ENCODE results near the gene TUBB4B.
A peak's percentile ranks its signal among the peaks of the same experiment; 100 is the strongest.
"Not testable (repeated sequence)": the region's sequence is repeated elsewhere in the genome, so short reads cannot be mapped to it uniquely, and the experiment has no call there.

The TUBB4B gene

DNA sequence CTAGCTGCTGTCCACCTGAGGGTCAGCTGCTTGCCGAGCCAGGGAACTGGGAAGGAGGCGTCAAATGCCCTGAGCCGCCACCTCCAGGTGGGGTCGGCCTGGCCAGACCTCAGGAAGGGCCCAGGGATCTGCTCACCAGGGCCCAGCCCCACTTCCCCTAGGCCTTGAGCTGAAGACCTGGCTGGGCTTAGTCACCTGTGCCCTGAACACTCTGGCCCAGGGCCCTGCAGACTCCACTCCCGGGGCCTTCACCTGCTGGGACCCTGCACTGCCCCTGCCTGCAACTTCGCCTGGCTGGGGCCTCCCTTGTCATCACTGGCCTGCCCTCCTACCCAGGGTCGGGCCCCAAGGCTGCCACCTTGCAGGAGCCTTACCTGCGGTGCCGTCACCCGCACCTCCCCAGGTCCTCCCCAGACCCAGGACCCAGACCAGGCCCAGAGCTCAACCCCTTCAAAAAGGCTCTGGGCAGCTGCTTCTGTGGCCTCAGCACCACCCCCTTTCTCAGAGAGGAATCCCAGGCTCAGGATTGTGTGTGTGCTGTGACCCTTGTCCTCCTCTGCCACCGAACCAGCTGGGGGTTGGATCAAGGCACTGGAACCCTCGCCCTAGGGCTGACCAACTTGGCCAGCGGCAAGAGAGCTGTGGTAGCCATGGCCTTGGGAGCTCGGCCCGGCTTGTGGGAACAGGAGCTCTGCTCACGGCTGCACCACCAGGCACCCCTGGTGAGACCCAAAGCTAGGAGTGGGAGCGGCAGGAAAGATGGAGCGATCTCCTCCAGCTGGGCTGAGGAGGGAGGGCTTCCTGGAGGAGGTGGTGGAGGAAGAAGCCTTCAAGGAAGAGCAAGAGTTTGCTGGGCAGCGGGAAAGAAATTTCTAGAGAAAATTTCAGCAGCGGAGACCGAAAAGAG, 12.9 kb downstream of the TUBB4B start:
- no peak for DNase-seq

DNA sequence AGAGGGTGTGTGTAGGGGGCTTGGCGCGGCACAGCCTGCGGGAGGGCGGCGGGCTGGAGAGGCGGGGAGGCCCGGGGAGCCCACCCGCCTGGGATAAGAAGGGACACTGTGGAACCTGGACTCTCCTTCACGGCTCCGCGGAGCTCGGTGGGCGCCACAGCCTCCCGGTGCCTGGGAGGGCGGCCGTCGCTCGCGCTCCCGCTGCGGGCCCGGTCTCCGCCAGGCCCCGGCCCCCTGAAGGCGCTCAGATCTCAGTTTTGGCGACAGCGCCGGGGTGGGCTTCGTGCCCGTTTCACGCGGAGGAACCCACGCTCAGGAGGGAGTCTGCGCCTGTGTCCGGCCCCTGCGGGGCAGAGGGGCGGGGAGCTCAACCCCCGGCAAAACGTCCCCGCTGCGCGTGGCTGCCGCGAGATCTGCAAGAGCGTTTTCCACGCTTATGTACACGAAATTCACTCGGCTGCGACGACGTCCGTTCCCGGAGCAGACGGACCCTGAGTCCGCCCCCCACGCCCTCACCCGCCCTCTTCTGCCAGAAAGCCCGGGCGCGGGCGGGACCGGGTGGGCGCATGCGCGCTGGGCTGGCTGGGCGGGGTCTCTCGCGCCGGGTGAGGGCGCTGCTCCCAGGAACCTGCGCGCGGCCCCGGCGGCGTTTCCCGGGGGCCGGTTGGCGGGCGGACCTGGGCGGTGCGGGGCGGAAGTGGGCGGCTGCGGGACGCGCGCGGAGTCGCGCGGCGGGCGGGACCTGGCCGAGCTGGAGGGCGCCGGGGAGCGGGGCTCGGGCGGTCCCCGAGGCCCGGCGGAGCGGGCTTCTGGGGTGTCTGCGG, 13.7 kb downstream of the TUBB4B start, which contains the start of gene NELFB:
NELFB (plus strand) TSS at position 704 of the 824 bp plus-strand sequence.
- DNase-seq = peak; percentile 52 to 57

DNA sequence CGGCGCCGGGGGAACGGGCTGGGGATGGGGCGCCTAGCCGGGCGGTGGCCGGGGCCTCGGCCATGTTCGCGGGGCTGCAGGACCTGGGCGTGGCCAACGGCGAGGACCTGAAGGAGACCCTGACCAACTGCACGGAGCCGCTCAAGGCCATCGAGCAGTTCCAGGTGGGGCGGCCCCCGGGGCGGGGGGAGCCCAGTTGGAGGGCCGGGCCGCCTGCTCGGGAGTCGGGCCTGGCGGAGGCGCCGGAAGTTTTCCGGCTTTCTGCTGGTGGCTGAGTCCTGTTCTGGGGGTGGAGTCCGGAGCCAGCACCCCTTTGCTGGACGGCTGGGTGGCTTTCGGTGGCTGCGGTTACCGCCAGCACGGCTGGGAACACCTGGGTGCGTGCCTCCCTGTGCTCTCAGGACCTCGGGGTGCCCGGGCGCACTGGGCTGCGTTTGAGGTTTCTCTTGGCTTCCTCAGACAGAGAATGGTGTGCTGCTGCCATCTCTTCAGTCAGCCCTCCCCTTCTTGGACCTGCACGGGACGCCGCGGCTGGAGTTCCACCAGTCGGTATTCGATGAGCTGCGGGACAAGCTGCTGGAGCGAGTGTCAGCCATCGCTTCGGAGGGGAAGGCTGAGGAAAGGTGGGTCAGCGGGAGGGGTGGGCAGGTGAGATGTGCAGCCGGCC, 14.5 kb downstream of the TUBB4B start:
- no peak for DNase-seq

DNA sequence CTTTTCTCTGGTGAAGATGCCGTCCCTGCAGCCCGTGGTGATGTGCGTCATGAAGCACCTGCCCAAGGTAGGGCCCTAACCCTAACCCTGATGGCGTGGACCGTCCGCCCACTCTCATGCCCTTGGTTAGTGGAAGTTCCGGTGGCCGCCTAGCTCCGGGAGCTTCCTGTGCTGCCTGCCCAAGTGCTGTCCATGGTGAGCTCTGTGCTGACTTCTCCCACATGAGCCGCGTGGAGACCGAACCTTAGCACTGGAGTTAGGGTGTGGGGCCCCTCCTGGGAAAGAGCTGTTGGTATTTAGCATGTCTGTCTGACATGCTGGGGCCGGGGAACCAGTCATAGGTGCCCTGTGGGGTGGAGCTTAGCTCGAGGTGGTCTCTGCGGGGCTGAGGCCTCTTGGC, 15.3 kb downstream of the TUBB4B start:
- DNase-seq = no peak

DNA sequence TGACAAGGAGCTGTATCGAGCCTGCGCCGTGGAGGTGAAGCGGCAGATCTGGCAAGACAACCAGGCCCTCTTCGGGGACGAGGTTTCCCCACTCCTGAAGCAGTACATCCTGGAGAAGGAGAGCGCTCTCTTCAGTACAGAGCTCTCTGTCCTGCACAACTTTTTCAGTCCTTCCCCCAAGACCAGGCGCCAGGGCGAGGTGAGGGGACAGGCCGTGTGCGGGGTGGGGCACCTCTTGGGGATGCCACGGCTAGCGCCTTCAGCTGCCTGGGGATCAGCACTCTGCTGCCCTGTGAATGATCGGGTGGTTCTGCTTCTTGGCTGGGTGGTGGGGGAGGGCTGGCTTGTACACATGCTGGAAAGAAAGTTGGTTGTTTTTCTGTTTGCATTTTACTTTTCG, 15.8 kb downstream of the TUBB4B start:
- no peak for DNase-seq

DNA sequence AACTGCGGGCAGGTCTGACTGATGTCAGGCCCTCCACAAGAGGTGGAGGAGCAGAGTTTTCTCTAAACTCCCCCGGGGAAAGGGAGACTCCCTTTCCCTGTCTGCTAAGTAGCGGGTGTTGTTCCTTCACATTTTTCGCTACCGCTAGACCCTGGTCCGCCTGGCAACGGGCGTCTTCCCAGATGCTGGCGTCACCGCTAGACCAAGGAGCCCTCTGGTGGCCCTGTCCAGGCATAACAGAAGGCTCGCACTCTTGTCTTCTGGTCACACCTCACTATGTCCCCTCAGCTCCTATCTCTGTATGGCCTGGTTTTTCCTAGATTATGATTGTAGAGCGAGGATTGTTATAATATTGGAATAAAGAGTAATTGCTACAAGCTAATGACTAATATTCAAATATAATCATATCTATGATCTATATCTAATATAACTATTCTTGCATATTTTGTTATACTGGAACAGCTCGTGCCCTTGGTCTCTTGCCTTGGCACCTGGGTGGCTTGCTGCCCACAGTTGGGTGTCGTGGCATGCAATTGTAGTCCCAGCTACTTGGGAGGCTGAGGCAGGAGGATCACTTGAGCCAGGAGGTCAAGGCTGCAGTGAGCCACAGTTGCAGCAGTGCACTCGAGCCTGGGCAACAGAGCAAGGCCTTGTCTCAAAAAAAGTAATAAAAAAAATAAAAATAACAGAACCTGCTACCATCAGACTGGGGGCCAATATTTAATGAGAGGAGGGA, 21.3 kb downstream of the TUBB4B start:
- not testable (repeated sequence) for DNase-seq

DNA sequence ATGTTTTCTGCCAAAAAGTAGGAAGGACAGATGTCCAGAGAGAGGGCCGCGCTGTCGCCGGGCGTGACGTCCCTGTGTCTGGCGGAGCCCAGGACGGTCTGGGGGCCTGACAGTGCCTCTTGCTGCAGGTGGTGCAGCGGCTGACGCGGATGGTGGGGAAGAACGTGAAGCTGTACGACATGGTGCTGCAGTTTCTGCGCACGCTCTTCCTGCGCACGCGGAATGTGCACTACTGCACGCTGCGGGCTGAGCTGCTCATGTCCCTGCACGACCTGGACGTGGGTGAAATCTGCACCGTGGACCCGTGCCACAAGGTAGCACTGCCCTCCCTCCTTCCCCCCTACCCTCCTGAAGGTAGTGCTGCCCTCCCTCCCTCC, 21.8 kb downstream of the TUBB4B start:
- no peak for DNase-seq

DNA sequence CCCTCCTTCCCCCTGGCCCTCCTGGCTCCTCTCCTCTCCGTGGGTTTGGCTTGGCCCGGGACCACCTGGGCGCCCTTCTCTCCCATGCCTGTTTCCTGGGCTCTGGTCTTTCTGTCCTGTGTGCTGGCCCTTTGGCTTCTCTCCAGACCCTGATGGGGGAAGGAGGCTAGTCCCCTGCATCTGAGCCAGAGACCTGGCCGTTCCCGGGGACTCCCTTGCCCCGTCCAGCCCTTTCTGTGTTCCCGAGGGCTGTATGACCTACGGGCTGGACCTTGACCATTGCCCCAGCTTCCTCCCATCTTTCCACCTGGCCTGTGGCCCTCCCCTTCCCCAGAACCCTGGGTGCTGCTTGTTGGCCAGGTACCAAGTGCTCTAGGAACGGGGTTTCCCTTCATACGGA, 22.4 kb downstream of the TUBB4B start:
- DNase-seq = no peak

DNA sequence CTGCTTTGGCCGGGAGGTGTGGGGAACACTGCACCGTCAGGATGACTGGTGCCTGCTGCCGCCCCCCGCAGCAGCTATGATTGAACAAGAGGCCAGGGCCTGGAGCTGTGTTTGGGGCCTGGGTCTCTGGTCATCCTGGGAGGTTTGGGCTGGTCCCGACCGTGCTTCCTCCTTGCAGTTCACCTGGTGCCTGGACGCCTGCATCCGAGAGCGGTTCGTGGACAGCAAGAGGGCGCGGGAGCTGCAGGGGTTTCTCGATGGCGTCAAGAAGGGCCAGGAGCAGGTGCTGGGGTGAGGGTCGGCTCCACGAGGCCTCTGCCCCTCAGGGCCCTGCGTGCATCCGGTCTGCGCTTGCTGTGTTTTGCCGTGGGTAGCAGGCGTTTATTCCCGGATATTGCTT, 23.0 kb downstream of the TUBB4B start:
- DNase-seq = no peak

DNA sequence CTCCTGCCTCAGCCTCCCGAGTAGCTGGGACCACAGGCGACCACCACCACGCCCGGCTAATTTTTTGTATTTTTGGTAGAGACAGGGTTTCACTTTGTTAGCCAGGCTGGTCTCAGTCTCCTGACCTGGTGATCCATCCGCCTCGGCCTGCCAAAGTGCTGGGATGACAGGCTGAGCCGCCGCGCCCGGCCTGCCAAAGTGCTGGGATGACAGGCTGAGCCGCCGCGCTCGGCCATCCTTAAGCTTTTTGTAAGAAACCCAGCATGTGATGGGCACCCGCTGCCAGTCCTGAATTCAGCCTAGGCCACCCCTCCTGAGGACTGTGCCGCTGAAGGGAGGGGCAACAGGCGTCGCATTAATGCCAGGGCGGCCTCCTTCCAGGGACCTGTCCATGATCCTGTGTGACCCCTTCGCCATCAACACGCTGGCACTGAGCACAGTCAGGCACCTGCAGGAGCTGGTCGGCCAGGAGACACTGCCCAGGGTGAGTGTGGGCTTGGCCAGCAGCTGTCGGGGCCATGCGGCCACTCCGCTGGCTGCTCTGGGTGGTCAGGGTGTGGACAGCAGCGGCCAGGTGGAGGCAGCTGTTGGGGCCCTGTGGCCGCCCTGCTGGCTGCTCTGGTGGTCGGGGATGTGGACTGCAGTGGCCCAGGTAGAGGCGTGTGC, 24.5 kb downstream of the TUBB4B start:
- no peak for DNase-seq

DNA sequence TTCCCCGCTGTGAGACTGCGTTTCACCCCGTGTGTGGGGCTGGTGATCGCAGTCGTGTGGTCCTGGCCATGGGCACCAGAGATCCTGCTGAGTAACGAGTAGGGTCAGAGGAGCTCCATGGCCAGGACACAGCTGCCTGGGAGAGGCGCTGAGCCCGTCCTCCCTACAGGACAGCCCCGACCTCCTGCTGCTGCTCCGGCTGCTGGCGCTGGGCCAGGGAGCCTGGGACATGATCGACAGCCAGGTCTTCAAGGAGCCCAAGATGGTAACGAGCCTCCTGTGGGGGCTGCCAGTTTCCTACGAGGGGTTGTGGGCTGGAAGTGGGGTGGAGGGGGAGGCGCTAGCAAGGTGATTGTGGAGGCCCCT, 25.1 kb downstream of the TUBB4B start:
- no peak for DNase-seq

DNA sequence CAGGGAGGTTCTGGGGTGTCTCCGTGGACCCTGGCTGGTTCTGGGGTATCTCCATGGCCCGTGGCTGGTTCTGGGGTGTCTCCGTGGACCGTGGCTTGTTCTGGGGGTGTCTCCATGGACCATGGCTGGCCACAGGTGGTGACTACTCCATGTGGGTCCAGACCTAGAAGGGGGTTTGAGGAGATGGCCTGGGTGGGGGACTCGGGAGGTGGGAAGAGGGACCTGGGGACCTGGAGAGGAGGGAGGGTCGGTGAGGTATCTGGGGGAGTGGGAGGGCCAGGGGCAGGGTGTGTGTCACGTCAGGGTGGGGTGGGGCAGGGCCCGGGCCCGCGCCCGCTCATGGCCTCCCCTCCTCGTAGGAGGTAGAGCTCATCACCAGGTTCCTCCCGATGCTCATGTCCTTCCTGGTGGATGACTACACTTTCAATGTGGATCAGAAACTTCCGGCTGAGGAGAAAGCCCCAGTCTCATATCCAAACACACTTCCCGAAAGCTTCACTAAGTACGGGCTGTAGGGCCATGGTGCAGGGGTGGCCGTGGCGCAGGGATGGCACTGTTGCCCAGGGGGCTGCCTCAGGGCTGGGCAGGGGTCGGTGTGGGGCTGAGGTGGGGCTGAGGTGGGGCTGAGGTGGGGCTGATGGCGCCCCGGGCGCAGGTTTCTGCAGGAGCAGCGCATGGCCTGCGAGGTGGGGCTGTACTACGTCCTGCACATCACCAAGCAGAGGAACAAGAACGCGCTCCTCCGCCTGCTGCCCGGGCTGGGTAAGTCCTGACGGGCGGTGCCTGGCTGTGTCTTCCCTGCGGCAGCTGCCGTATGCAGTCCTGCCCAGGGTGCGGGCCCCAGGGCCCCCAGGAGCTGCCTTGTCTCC, 25.7 kb downstream of the TUBB4B start:
- no peak for DNase-seq

DNA sequence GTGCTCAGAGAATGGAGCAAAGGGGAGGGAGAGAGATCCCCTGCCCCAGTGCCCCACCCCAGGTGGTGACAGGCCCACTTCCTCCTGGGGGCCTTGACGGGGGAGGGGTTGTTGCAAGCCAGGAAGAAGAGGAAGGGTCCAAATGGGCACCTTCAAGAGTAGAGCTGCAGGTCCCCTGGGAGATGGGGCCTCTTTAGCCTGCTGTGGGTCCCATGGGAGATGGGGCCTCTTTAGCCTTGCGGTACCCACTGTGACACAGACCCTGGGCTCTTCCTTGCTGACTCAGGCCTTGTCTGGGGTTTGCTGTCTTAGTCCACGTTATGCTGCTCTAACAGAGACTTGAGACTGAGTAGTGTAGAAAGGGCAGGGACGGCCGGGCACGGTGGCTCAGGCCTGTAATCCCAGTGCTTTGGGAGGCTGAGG, 26.9 kb downstream of the TUBB4B start:
- no peak for DNase-seq

DNA sequence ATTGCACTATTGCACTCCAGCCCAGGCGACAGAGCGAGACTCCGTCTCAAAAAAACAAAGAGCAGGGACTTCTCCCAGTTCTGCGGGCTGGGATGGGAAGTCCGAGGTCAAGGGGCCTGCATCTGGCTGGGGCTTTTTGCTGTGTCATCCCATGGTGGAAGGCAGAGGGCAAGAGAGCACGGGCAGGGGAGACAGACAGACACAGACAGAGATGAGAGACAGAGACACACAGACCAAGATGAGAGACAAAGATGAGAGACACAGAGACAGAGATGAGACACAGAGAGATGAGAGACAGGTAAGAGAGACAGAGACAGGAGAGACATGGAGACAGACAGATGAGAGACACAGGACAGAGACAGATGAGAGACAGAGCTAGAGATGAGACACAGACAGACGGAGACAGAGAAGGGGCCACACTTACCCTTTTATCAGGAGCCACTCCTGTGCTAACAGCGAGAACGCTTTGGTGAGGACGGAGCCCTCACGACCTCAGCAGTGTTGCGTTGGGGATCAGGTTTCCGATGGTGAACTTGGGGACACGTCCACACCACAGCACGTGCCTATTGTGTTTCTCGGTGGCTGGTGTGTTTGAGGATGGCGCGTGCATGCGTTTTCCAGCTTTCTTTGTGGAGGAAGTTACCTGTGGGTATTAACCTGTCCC, 27.6 kb downstream of the TUBB4B start:
- DNase-seq = no peak

DNA sequence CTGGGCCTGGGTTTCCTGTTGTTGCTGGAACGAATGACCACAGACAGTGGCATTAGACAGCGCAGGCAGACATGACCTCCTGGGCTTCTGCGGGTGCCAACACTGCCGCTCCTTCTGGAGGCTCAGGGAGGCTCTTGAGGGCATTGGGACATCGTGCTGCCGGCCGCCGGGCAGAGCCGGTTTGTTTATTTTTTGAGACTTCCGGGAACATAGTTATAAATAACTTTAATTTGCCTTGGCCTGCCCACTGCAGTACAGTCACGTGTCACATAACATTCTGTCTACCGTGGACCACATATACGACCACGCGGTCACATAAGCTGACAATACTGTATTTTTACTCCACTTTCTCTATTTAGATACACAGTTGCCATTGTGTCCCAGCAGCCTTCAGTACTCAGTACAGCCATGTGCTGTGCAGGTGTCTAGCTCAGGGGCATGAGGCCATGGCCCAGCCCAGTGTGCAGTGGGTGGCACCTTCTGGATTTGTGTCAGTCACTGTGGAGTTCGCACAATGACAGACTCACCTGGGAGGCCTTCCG, 28.2 kb downstream of the TUBB4B start:
- DNase-seq = no peak

DNA sequence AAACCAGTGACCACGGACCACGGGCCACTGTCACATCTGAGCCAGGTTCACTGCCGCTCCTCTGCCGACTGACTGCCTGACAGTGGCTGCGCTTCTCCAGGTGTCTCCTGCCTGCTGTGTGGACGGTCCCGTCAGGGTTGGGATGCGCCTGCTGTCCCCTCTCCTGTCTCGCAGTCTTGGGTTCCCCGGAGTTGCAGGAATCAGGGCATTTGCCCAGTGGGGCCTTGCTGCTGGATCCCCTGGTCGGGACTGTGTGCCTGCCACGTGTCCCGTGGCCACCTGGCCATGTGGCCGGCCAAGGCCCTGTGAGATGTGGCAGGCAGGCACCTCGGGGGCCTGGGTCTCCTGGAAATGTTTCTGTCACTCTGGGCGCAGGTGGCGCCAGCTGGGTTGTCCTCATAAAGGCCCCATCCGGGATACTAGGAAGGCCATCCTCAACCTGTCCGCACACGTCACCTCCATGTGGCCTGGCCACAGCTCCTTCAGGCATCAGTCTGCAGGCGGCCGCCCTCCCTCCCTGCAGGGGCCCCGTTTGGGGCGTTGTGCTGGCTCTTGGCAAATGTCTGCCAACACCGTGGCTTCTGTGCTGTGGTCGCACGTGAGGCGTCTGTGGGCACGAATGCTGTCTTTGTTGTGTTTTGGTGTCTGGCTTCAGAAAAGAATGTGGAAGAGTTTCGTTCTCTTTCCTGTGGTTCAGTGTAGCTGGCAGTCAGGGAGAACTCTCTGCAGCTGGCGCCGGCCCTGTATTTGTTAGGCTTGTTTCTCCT, 30.0 kb downstream of the TUBB4B start:
- DNase-seq = no peak

DNA sequence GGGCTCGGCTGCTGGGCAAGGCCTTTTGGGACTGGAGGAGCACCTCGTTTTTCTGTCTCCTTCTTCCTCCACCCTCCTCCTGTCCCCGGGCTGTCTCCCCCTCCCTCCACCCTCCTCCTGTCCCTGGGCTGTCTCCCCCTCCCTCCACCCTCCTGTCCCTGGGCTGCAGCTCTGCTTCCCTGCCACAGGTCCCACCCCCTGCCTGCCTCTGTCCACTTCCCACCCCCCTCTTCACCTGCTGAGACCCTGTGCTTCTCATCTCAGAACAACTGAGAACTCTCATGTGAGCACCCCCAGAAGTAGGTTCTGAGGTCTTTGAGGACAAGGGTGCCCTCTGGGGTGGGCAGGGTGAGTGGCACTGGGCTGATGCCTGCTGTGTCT, 30.6 kb downstream of the TUBB4B start:
- DNase-seq = no peak

DNA sequence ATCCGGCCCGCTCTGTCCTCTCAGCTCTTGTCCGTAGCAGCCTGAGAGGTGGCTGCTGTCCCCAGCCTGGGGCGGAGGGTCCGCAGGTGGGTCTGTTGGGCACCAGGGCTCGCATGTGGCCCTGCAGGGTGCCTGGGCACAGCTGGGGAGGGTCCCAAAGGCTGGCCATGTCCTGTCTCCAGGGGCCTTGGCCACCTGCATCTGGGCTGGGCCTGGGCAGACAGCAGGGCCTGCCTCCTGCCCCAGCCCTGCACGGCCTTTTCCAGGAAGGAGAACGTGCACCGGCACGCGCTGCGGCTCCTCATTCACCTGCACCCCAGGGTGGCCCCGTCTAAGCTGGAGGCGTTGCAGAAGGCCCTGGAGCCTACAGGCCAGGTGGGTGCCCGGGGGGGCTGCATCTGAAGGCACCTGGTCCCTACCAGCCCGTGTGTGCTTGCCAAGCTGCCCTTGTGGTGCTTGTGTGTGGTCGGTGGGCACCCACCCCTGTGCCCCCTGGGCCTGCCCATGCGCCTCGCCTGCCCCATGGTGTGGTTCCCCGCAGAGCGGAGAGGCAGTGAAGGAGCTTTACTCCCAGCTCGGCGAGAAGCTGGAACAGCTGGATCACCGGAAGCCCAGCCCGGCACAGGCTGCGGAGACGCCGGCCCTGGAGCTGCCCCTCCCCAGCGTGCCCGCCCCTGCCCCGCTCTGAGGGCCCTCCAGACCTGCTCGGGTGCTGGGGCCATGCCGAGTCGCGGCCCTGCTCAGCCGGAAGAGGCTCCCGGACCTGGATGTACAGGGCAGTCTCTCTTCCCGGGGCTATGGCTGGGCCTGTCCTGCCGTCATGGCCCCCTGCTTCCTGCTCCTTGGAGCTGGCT, 31.4 kb downstream of the TUBB4B start:
- no peak for DNase-seq

DNA sequence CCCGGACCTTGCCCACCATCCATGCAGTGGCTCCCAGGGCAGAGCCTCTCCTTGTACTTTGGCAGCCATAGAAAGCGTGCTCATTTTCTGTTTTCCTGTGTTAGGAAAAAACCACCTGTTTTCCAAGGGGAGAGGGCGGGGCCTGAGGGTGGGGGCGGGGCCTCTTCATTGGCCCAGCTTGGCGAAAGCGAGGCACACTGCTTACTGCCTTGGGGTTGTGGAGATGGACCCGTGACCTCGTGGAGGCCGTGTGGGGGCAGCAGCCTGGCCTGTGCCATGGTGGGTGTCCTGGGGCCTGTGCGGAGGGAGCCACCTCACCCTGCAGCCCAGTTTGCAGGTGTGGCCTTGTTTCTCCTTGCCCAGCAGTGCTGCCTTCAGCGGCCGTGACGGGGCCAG, 32.0 kb downstream of the TUBB4B start:
- no peak for DNase-seq
